HepG2 (cell line): ENCODE results near the gene BTG4. TPM values are rescaled to one million over a fixed set of nuclear protein-coding genes. Genes with fewer than 3 reads are reported as not detected.
A peak's percentile ranks its signal among the peaks of the same experiment; 100 is the strongest.

Source experiments
- CC2D1A ChIP-seq: sonication (generic); formaldehyde crosslinking; IDR thresholded peaks from 2 replicates; pipeline ENCODE4 v1.8.1; 2023; ENCODE audit warnings: mild to moderate bottlenecking, missing genetic modification reagents
- JUNB ChIP-seq: sonication (generic); formaldehyde crosslinking; IDR thresholded peaks from 2 replicates; pipeline ENCODE4 v1.8.0; 2022; ENCODE audit warnings: missing genetic modification reagents, mild to moderate bottlenecking, borderline replicate concordance
- SMAD9 ChIP-seq: sonication (generic); formaldehyde crosslinking; IDR thresholded peaks from 2 replicates; pipeline ENCODE4 v1.5.1; 2020; ENCODE audit warnings: mild to moderate bottlenecking, missing genetic modification reagents
- SOX13 ChIP-seq, 3 experiments: fragments of 450-650 bp in 1 of 3; sonication (generic) in 1 of 3; formaldehyde crosslinking in 1 of 3; IDR thresholded peaks in 2 of 3; conservative IDR thresholded peaks in 1 of 3; 2 replicates each; pipeline versions ENCODE4 v1.5.0 to v1.6.1; 2016 to 2020; ENCODE audit warnings: antibody characterized with exemption in 1 of 3, mild to moderate bottlenecking in 1 of 3, missing compliant biosample characterization in 1 of 3, missing genetic modification reagents in 1 of 3, moderate library complexity in 1 of 3
- THAP11 ChIP-seq: IDR thresholded peaks from 2 replicates; pipeline ENCODE4 v1.6.1; 2016; ENCODE audit warnings: missing biosample characterization, missing genetic modification reagents
- ZBTB7B ChIP-seq: sonication (generic); formaldehyde crosslinking; IDR thresholded peaks from 2 replicates; pipeline ENCODE4 v1.4.0; 2020; ENCODE audit warnings: missing genetic modification reagents
- ZHX1 ChIP-seq: sonication (generic); formaldehyde crosslinking; IDR thresholded peaks from 2 replicates; pipeline ENCODE4 v1.8.1; 2022; ENCODE audit warnings: low read depth, mild to moderate bottlenecking, missing genetic modification reagents
- ZNF704 ChIP-seq: sonication (generic); formaldehyde crosslinking; IDR thresholded peaks from 2 replicates; pipeline ENCODE4 v1.8.1; 2023; ENCODE audit warnings: mild to moderate bottlenecking, inconsistent platforms, moderate library complexity, missing genetic modification reagents, borderline replicate concordance
- polyA plus RNA-seq, 8 experiments: library from polyadenylated mRNA; depleted of rRNA in 3 of 8; stranded (reverse) in 7 of 8; unstranded in 1 of 8; fragments of >200 nt; fragmentation: Illumina TruSeq in 4 of 8; extraction: Trizol in 4 of 8; gene quantifications; 2 replicates each; pipeline versions ENCODE4 v1.2.1 to v1.2.3, GENCODE V29; 2011 to 2016; ENCODE audit warnings: low read depth in 4 of 8, missing spikeins in 1 of 8, mixed read lengths in 1 of 8; ENCODE audit not compliant: insufficient read depth in 1 of 8
- total RNA-seq, 5 experiments: library from RNA; depleted of rRNA; stranded (reverse); fragments of >200 nt; fragmentation: Illumina TruSeq; extraction: Trizol; gene quantifications; 2 replicates each; pipeline ENCODE4 v1.2.3, GENCODE V29; 2016; ENCODE audit warnings: low read depth in 1 of 5
- TF ChIP-seq, protein P1 (sequence below): sonication (generic); formaldehyde crosslinking; IDR thresholded peaks from 2 replicates; pipeline ENCODE4 v1.4.0; 2020; ENCODE audit warnings: missing genetic modification reagents
- TF ChIP-seq, protein P2 (sequence below): sonication (generic); formaldehyde crosslinking; IDR thresholded peaks from 2 replicates; pipeline ENCODE4 v1.5.1; 2020; ENCODE audit warnings: missing genetic modification reagents, mild to moderate bottlenecking, borderline replicate concordance
- TF ChIP-seq, protein P3 (sequence below): sonication (generic); formaldehyde crosslinking; IDR thresholded peaks from 2 replicates; pipeline ENCODE4 v1.4.0; 2020; ENCODE audit warnings: missing genetic modification reagents
- TF ChIP-seq, protein P4 (sequence below): sonication (generic); formaldehyde crosslinking; IDR thresholded peaks from 2 replicates; pipeline ENCODE4 v1.5.0; 2020; ENCODE audit warnings: missing genetic modification reagents

Gene BTG4
- total and polyA plus RNA-seq, 2 of the 13 experiments (the other 11 are each of a cell fraction or from before 2014, with no cell fraction given), result not detected

- TF ChIP-seq, protein P1, sequence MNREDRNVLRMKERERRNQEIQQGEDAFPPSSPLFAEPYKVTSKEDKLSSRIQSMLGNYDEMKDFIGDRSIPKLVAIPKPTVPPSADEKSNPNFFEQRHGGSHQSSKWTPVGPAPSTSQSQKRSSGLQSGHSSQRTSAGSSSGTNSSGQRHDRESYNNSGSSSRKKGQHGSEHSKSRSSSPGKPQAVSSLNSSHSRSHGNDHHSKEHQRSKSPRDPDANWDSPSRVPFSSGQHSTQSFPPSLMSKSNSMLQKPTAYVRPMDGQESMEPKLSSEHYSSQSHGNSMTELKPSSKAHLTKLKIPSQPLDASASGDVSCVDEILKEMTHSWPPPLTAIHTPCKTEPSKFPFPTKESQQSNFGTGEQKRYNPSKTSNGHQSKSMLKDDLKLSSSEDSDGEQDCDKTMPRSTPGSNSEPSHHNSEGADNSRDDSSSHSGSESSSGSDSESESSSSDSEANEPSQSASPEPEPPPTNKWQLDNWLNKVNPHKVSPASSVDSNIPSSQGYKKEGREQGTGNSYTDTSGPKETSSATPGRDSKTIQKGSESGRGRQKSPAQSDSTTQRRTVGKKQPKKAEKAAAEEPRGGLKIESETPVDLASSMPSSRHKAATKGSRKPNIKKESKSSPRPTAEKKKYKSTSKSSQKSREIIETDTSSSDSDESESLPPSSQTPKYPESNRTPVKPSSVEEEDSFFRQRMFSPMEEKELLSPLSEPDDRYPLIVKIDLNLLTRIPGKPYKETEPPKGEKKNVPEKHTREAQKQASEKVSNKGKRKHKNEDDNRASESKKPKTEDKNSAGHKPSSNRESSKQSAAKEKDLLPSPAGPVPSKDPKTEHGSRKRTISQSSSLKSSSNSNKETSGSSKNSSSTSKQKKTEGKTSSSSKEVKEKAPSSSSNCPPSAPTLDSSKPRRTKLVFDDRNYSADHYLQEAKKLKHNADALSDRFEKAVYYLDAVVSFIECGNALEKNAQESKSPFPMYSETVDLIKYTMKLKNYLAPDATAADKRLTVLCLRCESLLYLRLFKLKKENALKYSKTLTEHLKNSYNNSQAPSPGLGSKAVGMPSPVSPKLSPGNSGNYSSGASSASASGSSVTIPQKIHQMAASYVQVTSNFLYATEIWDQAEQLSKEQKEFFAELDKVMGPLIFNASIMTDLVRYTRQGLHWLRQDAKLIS, result no peak
- TF ChIP-seq SMAD9 (CRISPR knock-in tag) (no peak), CC2D1A (CRISPR knock-in tag) (no peak), THAP11 (CRISPR knock-in tag) (no peak), SOX13 (IDR thresholded peaks at IDR 0.05) (no peak), SOX13 (CRISPR knock-in tag; conservative IDR thresholded peaks at IDR 0.05 in 1 of 2, IDR thresholded peaks at IDR 0.05 in 1 of 2) (peak in 1 of 2 experiments; percentile 59; a peak in 1 of 4 replicates), ZHX1 (CRISPR knock-in tag) (no peak), JUNB (no peak), ZNF704 (CRISPR knock-in tag) (no peak), ZBTB7B (CRISPR knock-in tag) (no peak)
- TF ChIP-seq, protein P2, sequence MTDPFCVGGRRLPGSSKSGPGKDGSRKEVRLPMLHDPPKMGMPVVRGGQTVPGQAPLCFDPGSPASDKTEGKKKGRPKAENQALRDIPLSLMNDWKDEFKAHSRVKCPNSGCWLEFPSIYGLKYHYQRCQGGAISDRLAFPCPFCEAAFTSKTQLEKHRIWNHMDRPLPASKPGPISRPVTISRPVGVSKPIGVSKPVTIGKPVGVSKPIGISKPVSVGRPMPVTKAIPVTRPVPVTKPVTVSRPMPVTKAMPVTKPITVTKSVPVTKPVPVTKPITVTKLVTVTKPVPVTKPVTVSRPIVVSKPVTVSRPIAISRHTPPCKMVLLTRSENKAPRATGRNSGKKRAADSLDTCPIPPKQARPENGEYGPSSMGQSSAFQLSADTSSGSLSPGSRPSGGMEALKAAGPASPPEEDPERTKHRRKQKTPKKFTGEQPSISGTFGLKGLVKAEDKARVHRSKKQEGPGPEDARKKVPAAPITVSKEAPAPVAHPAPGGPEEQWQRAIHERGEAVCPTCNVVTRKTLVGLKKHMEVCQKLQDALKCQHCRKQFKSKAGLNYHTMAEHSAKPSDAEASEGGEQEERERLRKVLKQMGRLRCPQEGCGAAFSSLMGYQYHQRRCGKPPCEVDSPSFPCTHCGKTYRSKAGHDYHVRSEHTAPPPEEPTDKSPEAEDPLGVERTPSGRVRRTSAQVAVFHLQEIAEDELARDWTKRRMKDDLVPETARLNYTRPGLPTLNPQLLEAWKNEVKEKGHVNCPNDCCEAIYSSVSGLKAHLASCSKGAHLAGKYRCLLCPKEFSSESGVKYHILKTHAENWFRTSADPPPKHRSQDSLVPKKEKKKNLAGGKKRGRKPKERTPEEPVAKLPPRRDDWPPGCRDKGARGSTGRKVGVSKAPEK (CRISPR knock-in tag), result no peak
- TF ChIP-seq, protein P3, sequence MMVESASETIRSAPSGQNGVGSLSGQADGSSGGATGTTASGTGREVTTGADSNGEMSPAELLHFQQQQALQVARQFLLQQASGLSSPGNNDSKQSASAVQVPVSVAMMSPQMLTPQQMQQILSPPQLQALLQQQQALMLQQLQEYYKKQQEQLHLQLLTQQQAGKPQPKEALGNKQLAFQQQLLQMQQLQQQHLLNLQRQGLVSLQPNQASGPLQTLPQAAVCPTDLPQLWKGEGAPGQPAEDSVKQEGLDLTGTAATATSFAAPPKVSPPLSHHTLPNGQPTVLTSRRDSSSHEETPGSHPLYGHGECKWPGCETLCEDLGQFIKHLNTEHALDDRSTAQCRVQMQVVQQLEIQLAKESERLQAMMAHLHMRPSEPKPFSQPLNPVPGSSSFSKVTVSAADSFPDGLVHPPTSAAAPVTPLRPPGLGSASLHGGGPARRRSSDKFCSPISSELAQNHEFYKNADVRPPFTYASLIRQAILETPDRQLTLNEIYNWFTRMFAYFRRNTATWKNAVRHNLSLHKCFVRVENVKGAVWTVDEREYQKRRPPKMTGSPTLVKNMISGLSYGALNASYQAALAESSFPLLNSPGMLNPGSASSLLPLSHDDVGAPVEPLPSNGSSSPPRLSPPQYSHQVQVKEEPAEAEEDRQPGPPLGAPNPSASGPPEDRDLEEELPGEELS (CRISPR knock-in tag), result peak; percentile 33; the same call in 1 of the 2 replicates
- TF ChIP-seq, protein P4, sequence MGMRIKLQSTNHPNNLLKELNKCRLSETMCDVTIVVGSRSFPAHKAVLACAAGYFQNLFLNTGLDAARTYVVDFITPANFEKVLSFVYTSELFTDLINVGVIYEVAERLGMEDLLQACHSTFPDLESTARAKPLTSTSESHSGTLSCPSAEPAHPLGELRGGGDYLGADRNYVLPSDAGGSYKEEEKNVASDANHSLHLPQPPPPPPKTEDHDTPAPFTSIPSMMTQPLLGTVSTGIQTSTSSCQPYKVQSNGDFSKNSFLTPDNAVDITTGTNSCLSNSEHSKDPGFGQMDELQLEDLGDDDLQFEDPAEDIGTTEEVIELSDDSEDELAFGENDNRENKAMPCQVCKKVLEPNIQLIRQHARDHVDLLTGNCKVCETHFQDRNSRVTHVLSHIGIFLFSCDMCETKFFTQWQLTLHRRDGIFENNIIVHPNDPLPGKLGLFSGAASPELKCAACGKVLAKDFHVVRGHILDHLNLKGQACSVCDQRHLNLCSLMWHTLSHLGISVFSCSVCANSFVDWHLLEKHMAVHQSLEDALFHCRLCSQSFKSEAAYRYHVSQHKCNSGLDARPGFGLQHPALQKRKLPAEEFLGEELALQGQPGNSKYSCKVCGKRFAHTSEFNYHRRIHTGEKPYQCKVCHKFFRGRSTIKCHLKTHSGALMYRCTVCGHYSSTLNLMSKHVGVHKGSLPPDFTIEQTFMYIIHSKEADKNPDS, result no peak
Measured at GRCh38 chr11:111561791-111562325, 49.7 kb upstream of the BTG4 start (continued).
